ENCODE measurements around the gene IGF1R.

- no peak for TF ChIP-seq CBFB (CRISPR knock-in tag; IDR thresholded peaks at IDR 0.05; ENCODE audit: low read depth)
- no peak for TF ChIP-seq CTCF (IDR thresholded peaks at IDR 0.05)
- no peak for TF ChIP-seq CREM (CRISPR knock-in tag; IDR thresholded peaks at IDR 0.05)
Measured at GRCh38 chr15:99009741-99010330, 361.5 kb downstream of the IGF1R start.

Data from WTC11 (cell line).